GM18870 (cell line): ENCODE results near the gene KRTAP23-1.

Source experiments
- ATAC-seq: cut with Tn5 transposase; IDR thresholded peaks from one replicate; pipeline ENCODE4 v1.9.1; 2021; ENCODE audit warnings: moderate library complexity; ENCODE audit not compliant: unreplicated experiment

The KRTAP23-1 gene

GRCh38 chr21:30315701-30316100 is 32.7 kb downstream of the KRTAP23-1 start:
- ATAC-seq, result no peak

- ATAC-seq, result no peak
Measured at GRCh38 chr21:30306884-30307283, 41.5 kb downstream of the KRTAP23-1 start.

DNA sequence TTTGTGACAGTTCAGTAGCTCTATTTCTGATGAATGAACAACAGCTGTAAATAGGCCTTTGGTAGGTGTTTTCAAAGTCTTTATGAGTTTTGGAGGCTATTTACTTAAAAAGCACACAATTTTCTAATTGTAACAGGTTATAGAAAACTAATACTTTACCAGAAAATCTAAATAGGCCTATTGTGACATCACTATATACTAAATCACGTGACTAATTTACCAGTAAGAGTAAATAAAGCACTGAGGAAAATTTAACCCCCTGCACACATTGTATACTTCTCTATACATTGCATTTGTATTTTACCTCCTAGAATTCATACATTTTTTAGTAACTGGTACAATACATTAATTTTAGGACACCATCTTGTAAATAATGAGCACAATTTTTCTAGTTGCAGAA is 43.3 kb downstream of the KRTAP23-1 start:
- no peak for ATAC-seq
